SK-N-MC (cell line): Measurements from ENCODE around the gene C11orf97.
A peak's percentile ranks its signal among the peaks of the same experiment; 100 is the strongest.

Experiments
- DNase-seq: peaks from one replicate; pipeline ENCODE4 v3.0.0-alpha.2; 2011; ENCODE audit warnings: low read depth, low spot score
- H3K27ac ChIP-seq: fragments of 200-600 bp; sonication (generic); 2 replicates; pipeline ENCODE4 v1.5.1; 2016; ENCODE audit warnings: mixed run types
- H3K36me3 ChIP-seq: fragments of 200-600 bp; sonication (generic); 2 replicates; pipeline ENCODE4 v1.6.1; 2017; ENCODE audit warnings: antibody characterized with exemption, low read length, mixed read lengths; ENCODE audit not compliant: insufficient read depth
- H3K4me3 ChIP-seq: fragments of 200-600 bp; sonication (generic); 2 replicates; pipeline ENCODE4 v1.5.1; 2016
- H3K9ac ChIP-seq: fragments of 200-600 bp; sonication (generic); 2 replicates; pipeline ENCODE4 v1.8.0; 2017; ENCODE audit warnings: mixed run types, mixed read lengths; ENCODE audit not compliant: insufficient read length
- H3K9me3 ChIP-seq: fragments of 200-600 bp; sonication (generic); 2 replicates; pipeline ENCODE4 v1.6.1; 2017; ENCODE audit warnings: low read depth, mild to moderate bottlenecking, antibody characterized with exemption, low read length, moderate library complexity, mixed read lengths
- EZH2 ChIP-seq: fragments of 200-600 bp; sonication (generic); IDR thresholded peaks from one replicate; pipeline ENCODE4 v1.6.1; 2017; ENCODE audit warnings: antibody characterized with exemption
- FOXP2 ChIP-seq: optimal IDR thresholded peaks from 2 replicates; pipeline ENCODE3; 2011; ENCODE audit warnings: mild to moderate bottlenecking, moderate library complexity; ENCODE audit not compliant: insufficient read depth; ENCODE audit errors: extremely low read length, control extremely low read depth
- POLR2AphosphoS5 ChIP-seq: IDR thresholded peaks from 2 replicates; pipeline ENCODE4 v1.6.1; 2012; ENCODE audit warnings: mild to moderate bottlenecking, low read depth, low read length, borderline replicate concordance

The C11orf97 gene

GRCh38 chr11:94511932-94512781 lies at the start of gene C11orf97:
TSS of gene C11orf97 (plus strand) at chr11:94512461. CDS start at chr11:94512529, 68 bp downstream.
- DNase-seq, result no peak
- Histone ChIP-seq H3K4me3 (peak within 1 kb of the TSS; percentile 73), H3K9me3 (no peaks in the 10 kb centered on the region), H3K36me3 (no peaks in the 10 kb centered on the region), H3K9ac (no peak within 1 kb of the TSS), H3K27ac (no peak within 1 kb of the TSS)
- no peak for TF ChIP-seq EZH2
- no peak for TF ChIP-seq FOXP2
- TF ChIP-seq POLR2AphosphoS5, result no peak

- H3K9me3 ChIP-seq, result no peaks in the 10 kb centered on the region
- no peak overlapping the region for H3K27ac ChIP-seq
- H3K36me3 ChIP-seq, result peaks cover 29% of the 10 kb centered on the region
- no peak overlapping the region for H3K4me3 ChIP-seq
- TF ChIP-seq FOXP2, result no peak
- no peak for TF ChIP-seq EZH2
- no peak for TF ChIP-seq POLR2AphosphoS5
- no peak for DNase-seq
- H3K9ac ChIP-seq, result no peak overlapping the region
Observed at GRCh38 chr11:94469416-94469815, 42.8 kb upstream of the C11orf97 start.

GRCh38 chr11:94472916-94473799 lies 39.1 kb upstream of the C11orf97 start:
- H3K36me3 ChIP-seq, result peaks cover 42% of the 10 kb centered on the region
- no peaks in the 10 kb centered on the region for H3K9me3 ChIP-seq
- H3K27ac ChIP-seq, result no peak overlapping the region
- no peak for TF ChIP-seq EZH2
- no peak for TF ChIP-seq FOXP2
- no peak for TF ChIP-seq POLR2AphosphoS5
- no peak overlapping the region for H3K9ac ChIP-seq
- H3K4me3 ChIP-seq, result no peak overlapping the region
- DNase-seq, result no peak

DNA sequence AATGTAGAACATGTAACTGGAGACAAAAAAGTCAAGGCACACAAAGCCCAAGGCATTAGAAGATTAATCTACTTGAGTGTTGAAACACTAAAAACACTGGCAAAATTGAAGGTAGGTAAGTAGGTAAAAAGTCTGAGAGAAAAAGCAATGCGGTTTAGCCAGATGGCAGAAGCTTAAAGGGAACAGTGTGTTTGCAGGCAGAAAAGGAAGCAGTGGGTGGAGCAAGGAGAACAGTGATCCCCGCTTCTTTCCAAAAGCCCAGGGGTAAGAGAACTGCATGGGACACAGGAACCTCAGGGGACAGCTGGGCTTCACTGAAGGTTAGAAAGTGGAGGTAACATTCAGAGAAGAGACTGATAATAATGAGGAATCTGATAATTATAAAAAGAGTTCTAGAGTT lies 34.6 kb upstream of the C11orf97 start:
- H3K4me3 ChIP-seq, result no peak overlapping the region
- no peak overlapping the region for H3K27ac ChIP-seq
- no peaks in the 10 kb centered on the region for H3K9me3 ChIP-seq
- peaks cover 45% of the 10 kb centered on the region for H3K36me3 ChIP-seq
- H3K9ac ChIP-seq, result no peak overlapping the region
- DNase-seq, result no peak
- TF ChIP-seq POLR2AphosphoS5 (no peak), EZH2 (no peak), FOXP2 (no peak)

DNA sequence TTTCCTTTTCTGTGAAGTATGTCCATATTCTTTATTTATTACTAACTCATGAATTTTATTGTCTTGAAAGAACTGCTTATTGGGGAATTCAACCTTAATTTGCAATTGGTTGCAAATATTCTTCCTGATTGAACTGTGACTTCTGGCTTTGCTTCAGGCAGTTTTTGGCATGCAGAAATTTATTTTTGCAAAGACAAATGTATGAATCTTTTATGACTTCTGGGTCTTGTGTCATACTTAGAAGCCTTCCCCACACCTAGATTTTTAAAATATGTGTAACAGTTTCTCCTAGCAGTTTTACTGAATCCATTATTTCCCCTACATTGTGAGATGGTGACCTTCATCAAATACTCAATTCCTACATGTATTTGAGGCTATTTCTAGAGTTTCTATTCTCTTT lies 30.9 kb upstream of the C11orf97 start:
- H3K4me3 ChIP-seq, result no peak overlapping the region
- H3K9ac ChIP-seq, result no peak overlapping the region
- no peak overlapping the region for H3K27ac ChIP-seq
- no peaks in the 10 kb centered on the region for H3K9me3 ChIP-seq
- TF ChIP-seq EZH2 (no peak), POLR2AphosphoS5 (no peak), FOXP2 (no peak)
- DNase-seq, result no peak
- H3K36me3 ChIP-seq, result peaks cover 52% of the 10 kb centered on the region

DNA sequence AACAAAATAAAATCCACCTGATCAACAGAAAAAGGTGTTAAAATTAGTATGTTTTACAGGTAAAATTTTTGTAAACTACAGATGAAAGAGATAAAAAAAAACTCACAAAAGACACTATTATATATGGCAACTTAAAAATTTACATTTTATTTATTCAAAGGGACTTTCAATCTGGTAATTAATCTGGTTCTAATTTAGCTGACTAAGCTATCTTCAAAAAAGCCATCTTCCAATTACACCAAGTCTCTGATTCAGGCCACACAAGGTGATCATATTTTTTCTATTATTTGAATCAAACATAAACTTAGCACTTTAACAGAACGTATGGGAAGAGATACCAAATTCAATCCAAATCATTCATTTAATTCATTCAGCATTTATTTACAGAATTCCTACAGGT lies 26.2 kb upstream of the C11orf97 start:
- DNase-seq, result no peak
- Histone ChIP-seq H3K9ac (no peak overlapping the region), H3K27ac (no peak overlapping the region), H3K9me3 (no peaks in the 10 kb centered on the region), H3K4me3 (no peak overlapping the region), H3K36me3 (peaks cover 74% of the 10 kb centered on the region)
- TF ChIP-seq EZH2 (no peak), FOXP2 (no peak), POLR2AphosphoS5 (no peak)

DNA sequence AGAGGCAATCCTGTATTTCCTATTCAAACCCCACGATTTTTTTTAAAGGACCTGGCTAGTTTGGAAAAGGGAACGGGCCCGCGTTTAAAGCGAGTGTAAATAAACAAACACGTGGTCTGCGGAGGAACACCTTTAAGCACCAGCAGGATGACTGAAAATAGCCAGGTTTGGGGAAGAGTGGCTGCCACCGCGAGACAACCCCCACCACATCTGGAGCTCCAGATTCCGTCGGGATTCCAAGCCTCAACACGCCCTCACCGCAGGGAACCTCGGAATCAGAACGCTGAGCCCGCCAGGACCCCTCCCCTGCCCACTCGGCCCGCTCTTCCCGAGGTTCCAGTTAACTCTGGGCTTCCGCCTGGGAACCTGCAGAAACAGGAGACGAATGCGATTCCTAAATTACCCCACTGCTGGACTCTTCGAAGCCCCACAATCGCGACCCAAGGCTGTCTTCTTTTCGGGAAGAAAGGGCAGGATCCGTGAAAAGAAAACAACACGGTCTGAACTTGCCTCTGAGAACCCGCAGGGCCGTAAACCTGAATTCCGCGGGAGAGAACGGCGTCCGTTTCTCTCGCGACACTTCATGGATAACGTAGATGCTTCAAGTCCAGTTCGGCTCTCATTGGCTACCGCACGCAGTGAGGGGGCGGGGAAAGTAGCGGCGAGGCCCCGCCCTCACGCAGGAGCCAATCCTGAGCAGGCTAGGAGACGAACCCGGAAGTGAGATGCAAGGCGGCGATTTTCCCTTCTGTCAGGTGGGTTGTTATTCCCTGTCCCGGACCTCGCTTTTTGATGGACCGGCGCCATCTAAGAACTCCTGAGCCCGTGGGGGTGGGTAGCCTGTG lies 18.8 kb upstream of the C11orf97 start, which contains the start of the genes ANKRD49 and MRE11:
TSS of gene ANKRD49 (plus strand) at position 704 of the 845 bp plus-strand sequence. CDS start 2,710 bp downstream, outside the sequence.
TSS of gene MRE11 (minus strand) at position 564 of the 845 bp plus-strand sequence. CDS start 1,043 bp downstream, outside the sequence.
- H3K9me3 ChIP-seq, result no peaks in the 10 kb centered on the region
- DNase-seq, result peak; percentile 93
- H3K36me3 ChIP-seq, result peaks cover 29% of the 10 kb centered on the region
- peak within 1 kb of the TSS; percentile 92 for H3K27ac ChIP-seq
- peak; percentile 64 for TF ChIP-seq FOXP2
- no peak for TF ChIP-seq EZH2
- TF ChIP-seq POLR2AphosphoS5, result peak; percentile 90
- peak within 1 kb of the TSS; percentile 95 for H3K9ac ChIP-seq
- H3K4me3 ChIP-seq, result peak within 1 kb of the TSS; percentile 90
